ENCODE data around the gene SYT12. TPM values are rescaled to one million over a fixed set of nuclear protein-coding genes. Genes with fewer than 3 reads are reported as not detected.

The SYT12 gene
- total and polyA plus RNA-seq, 2 experiments from 2014 or later, result 0.75 to 2.8 TPM

DNA sequence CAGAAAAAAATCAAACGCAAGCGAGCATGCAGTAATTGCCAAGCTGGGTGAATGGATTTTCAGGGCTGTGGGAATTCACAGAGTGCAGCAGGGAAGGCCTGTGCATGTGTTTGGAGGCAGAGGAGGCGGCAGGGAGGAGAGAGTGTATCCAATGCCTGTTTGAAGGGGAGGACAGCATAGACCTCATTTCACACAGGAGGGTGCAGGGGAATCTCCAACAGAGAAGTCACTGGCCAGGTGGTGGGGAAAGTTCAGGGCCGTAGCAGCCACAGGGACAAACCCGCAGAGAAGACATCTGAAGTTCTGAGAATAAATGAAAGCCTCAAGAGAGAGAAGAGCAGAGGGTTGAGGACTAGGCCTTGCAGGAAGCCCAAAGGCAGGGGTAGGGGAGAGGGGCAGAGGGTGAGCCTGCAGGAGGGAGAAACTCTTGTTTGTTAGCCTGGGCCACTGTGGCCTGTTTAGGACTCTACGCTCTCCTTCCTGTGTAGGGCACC lies 76.9 kb downstream of the SYT12 start:
- H2AFZ ChIP-seq, result no peak overlapping the region
- H3K9ac ChIP-seq, result no peak overlapping the region
- 91 to 96% methylated on average over 6 of the region's 6 CpGs for WGBS, 2 experiments (ENCODE audit: low coverage in 1 of 2, low lambda C conversion rate in 2 of 2, missing lambda C conversion rate in 2 of 2)
- H3K36me3 ChIP-seq (ENCODE audit: low read depth), result no peaks in the 10 kb centered on the region
- no peaks in the 10 kb centered on the region for H3K27me3 ChIP-seq (replicated peaks; ENCODE audit: insufficient read depth)
- H3K9me2 ChIP-seq (ENCODE audit: insufficient read depth), result no peaks in the 10 kb centered on the region
- no peaks in the 10 kb centered on the region for H3K4me1 ChIP-seq (ENCODE audit: insufficient read depth)
- H3K9me3 ChIP-seq (ENCODE audit: low read depth), result no peaks in the 10 kb centered on the region
- in situ Hi-C loops (cut with MboI), result no loop called here
- DNase-seq, result no peak
- no peaks in the 10 kb centered on the region for H4K20me1 ChIP-seq (ENCODE audit: insufficient read depth)
- H3K27ac ChIP-seq, result no peak overlapping the region
- no peaks in the 10 kb centered on the region for H3K79me2 ChIP-seq (ENCODE audit: insufficient read depth)
- no peak overlapping the region for H3K4me2 ChIP-seq (ENCODE audit: unreplicated experiment)
- H3K4me3 ChIP-seq, result no peak overlapping the region
- no peaks in the 10 kb centered on the region for H3F3A ChIP-seq (ENCODE audit: insufficient read depth)
- TF ChIP-seq EZH2 (IDR thresholded peaks at IDR 0.05; ENCODE audit: insufficient read depth, poor library complexity, severe bottlenecking) (no peak), EZH2phosphoT487 (IDR thresholded peaks at IDR 0.05; ENCODE audit: insufficient read depth, low read depth) (no peak)

Small RNA genes lying within 50 kb of the gene (microRNA-seq; reads per million reads assigned to microRNA genes)
- not detected for gene MIR6860 (ENCODE audit: borderline number of aligned reads)

Other genes with a start within 250 kb of the SYT12 start
- gene RCE1, start 179.7 kb upstream of the SYT12 start, total RNA-seq (2014; rRNA removed; shearing (Covaris generic)), result 10.0 and 19.2 TPM in 2 replicates
- 15.9 and 16.6 TPM in 2 replicates for gene RCE1, start 179.7 kb upstream of the SYT12 start, polyA plus RNA-seq (2016; fragmentation: Nextera tagmentation; extraction: Ambion mirVana)
- gene LRFN4, start 166.1 kb upstream of the SYT12 start, total RNA-seq (2014; rRNA removed; shearing (Covaris generic)), result 38.3 and 42.2 TPM in 2 replicates
- gene LRFN4, start 166.1 kb upstream of the SYT12 start, polyA plus RNA-seq (2016; fragmentation: Nextera tagmentation; extraction: Ambion mirVana), result 5.4 and 5.9 TPM in 2 replicates
- gene PC, start 64.8 kb upstream of the SYT12 start, total RNA-seq (2014; rRNA removed; shearing (Covaris generic)), result 16.4 and 23.1 TPM in 2 replicates
- 16.6 and 17.7 TPM in 2 replicates for gene PC, start 64.8 kb upstream of the SYT12 start, polyA plus RNA-seq (2016; fragmentation: Nextera tagmentation; extraction: Ambion mirVana)
- not detected in 2 replicates for gene C11orf86, start 47.8 kb upstream of the SYT12 start, total RNA-seq (2014; rRNA removed; shearing (Covaris generic))
- not detected in 2 replicates for gene C11orf86, start 47.8 kb upstream of the SYT12 start, polyA plus RNA-seq (2016; fragmentation: Nextera tagmentation; extraction: Ambion mirVana)
- gene RHOD, start 33.7 kb downstream of the SYT12 start, total RNA-seq (2014; rRNA removed; shearing (Covaris generic)), result 14.2 and 28.7 TPM in 2 replicates
- gene RHOD, start 33.7 kb downstream of the SYT12 start, polyA plus RNA-seq (2016; fragmentation: Nextera tagmentation; extraction: Ambion mirVana), result 32.3 and 33.2 TPM in 2 replicates
- gene KDM2A, start 96.1 kb downstream of the SYT12 start, total RNA-seq (2014; rRNA removed; shearing (Covaris generic)), result 23.4 and 34.4 TPM in 2 replicates
- 10.9 and 12.1 TPM in 2 replicates for gene KDM2A, start 96.1 kb downstream of the SYT12 start, polyA plus RNA-seq (2016; fragmentation: Nextera tagmentation; extraction: Ambion mirVana)
- gene GRK2, start 243.3 kb downstream of the SYT12 start, total RNA-seq (2014; rRNA removed; shearing (Covaris generic)), result 43.0 and 54.9 TPM in 2 replicates
- gene GRK2, start 243.3 kb downstream of the SYT12 start, polyA plus RNA-seq (2016; fragmentation: Nextera tagmentation; extraction: Ambion mirVana), result 6.0 and 7.8 TPM in 2 replicates

Measured in GM23248 (cell line).